Gastrocnemius medialis (tissue), 4 donors: ENCODE results near the gene RAB3IL1. TPM values are rescaled to one million over a fixed set of nuclear protein-coding genes. Genes with fewer than 3 reads are reported as not detected.
"Not testable (repeated sequence)": the region's sequence is repeated elsewhere in the genome, so short reads cannot be mapped to it uniquely, and the experiment has no call there.

Source experiments
- ATAC-seq, 2 donors: fragments of 150-250 bp; one replicate each; pipeline ENCODE4 v1.9.1; 2016
- DNase-seq, 2 donors: peaks; one replicate each; pipeline ENCODE4 v3.0.0-alpha.2; 2019
- H3K27ac ChIP-seq, 4 donors: fragments of 200-600 bp; sonication (generic); 1 replicate in 1 of 4; 2 replicates in 3 of 4; pipeline ENCODE4 v1.5.1; 2016 to 2018; ENCODE audit warnings: mild to moderate bottlenecking in 2 of 4, moderate library complexity in 1 of 4
- H3K27me3 ChIP-seq, 3 donors: fragments of 200-600 bp; sonication (generic) in 2 of 3; 1 replicate in 1 of 3; 2 replicates in 2 of 3; pipeline versions ENCODE4 v1.5.1 to v1.6.0; 2016 to 2019; ENCODE audit warnings: mild to moderate bottlenecking in 1 of 3, moderate library complexity in 1 of 3
- H3K36me3 ChIP-seq, 2 donors: fragments of 200-600 bp; sonication (generic) in 1 of 2; one replicate each; pipeline ENCODE4 v1.5.1; 2017 to 2018
- H3K4me1 ChIP-seq, 2 donors: fragments of 200-600 bp; sonication (generic) in 1 of 2; one replicate each; pipeline ENCODE4 v1.5.1; 2016 to 2017; ENCODE audit warnings: mild to moderate bottlenecking in 2 of 2
- H3K4me3 ChIP-seq, 4 donors: fragments of 200-600 bp; sonication (generic) in 3 of 4; 1 replicate in 1 of 4; 2 replicates in 3 of 4; pipeline ENCODE4 v1.5.1; 2016 to 2019; ENCODE audit warnings: mild to moderate bottlenecking in 2 of 4
- H3K9me3 ChIP-seq, 3 donors: fragments of 200-600 bp; sonication (generic) in 2 of 3; 1 replicate in 1 of 3; 2 replicates in 2 of 3; pipeline ENCODE4 v1.5.1; 2016 to 2019
- CTCF ChIP-seq, 5 experiments: fragments of 450-650 bp in 3 of 5; fragments of 200-600 bp in 2 of 5; sonication (generic) in 2 of 5; IDR thresholded peaks in 4 of 5; conservative IDR thresholded peaks in 1 of 5; 1 replicate in 4 of 5; 2 replicates in 1 of 5; pipeline ENCODE4 v1.5.1; 2016 to 2019; ENCODE audit warnings: antibody characterized with exemption in 5 of 5, mild to moderate bottlenecking in 3 of 5, moderate library complexity in 3 of 5
- POLR2A ChIP-seq, 2 donors: fragments of 450-650 bp; IDR thresholded peaks; one replicate each; pipeline ENCODE4 v1.6.1; 2017; ENCODE audit warnings: antibody characterized with exemption in 2 of 2, mild to moderate bottlenecking in 2 of 2, moderate library complexity in 2 of 2
- in situ Hi-C, 4 donors: fragments of 200-750 bp; cut with MboI; loops; one replicate each; pipeline versions ENCODE4 v1.15.0 to v1.8.0; 2017; ENCODE audit warnings: low sequenced_read_pairs in 4 of 4
- intact Hi-C: fragments of 100-400 bp; cut with DNase I; formaldehyde crosslinking; loops from one replicate; pipeline ENCODE4 v1.15.1; 2023; ENCODE audit warnings: low total_unique reads
- total RNA-seq, 4 donors: library from RNA; depleted of rRNA; stranded (reverse); fragments of >200 nt; gene quantifications; one replicate each; pipeline versions ENCODE4 v1.1.0 to v1.2.3, GENCODE V29; 2016

RAB3IL1 gene
- total RNA-seq, 4 donors from 2014 or later = 3.9 to 5.4 (median 4.9) TPM

GRCh38 chr11:61883947-61884346 lies 33.4 kb downstream of the RAB3IL1 start:
- no peak for DNase-seq
- Histone ChIP-seq H3K27ac (peak overlapping the region in 2 of 4 donors; percentile 18 to 36), H3K4me1 (peaks cover 14 to 16% of the 10 kb centered on the region in 2 donors), H3K4me3 (no peak overlapping the region), H3K27me3 (no peaks in the 10 kb centered on the region), H3K9me3 (no peaks in the 10 kb centered on the region), H3K36me3 (peaks cover 0 to 9% of the 10 kb centered on the region in 2 donors)
- TF ChIP-seq POLR2A (IDR thresholded peaks at IDR 0.05) (no peak), CTCF (IDR thresholded peaks at IDR 0.05 in 4 of 5, conservative IDR thresholded peaks at IDR 0.05 in 1 of 5) (no peak)
- intact Hi-C loops = no loop called here
- ATAC-seq = no peak
- in situ Hi-C loops = loop anchor here in 1 of 4 donors (10.0 kb wide), 1 partner anchor 71 kb away; the partner anchor contains the start of gene BEST1

GRCh38 chr11:61883327-61883726 lies 34.0 kb downstream of the RAB3IL1 start:
- ATAC-seq (no peak), DNase-seq (no peak)
- in situ Hi-C loops (loop anchor here in 1 of 4 donors (10.0 kb wide), 1 partner anchor 71 kb away; the partner anchor contains the start of gene BEST1), intact Hi-C loops (no loop called here)
- H3K9me3 ChIP-seq = no peaks in the 10 kb centered on the region
- peaks cover 9 to 12% of the 10 kb centered on the region in 2 donors for H3K4me1 ChIP-seq
- TF ChIP-seq CTCF (IDR thresholded peaks at IDR 0.05 in 4 of 5, conservative IDR thresholded peaks at IDR 0.05 in 1 of 5) = no peak
- no peak overlapping the region for H3K4me3 ChIP-seq
- H3K27ac ChIP-seq = peak overlapping the region in 2 of 4 donors; percentile 18 to 36
- peaks cover 0 to 15% of the 10 kb centered on the region in 2 donors for H3K36me3 ChIP-seq
- H3K27me3 ChIP-seq = no peaks in the 10 kb centered on the region

- Histone ChIP-seq H3K27me3 (no peaks in the 10 kb centered on the region), H3K4me3 (no peak overlapping the region), H3K4me1 (peaks cover 7 to 9% of the 10 kb centered on the region in 2 donors), H3K36me3 (peaks cover 0 to 19% of the 10 kb centered on the region in 2 donors), H3K9me3 (no peaks in the 10 kb centered on the region), H3K27ac (peak overlapping the region in 1 of 4 donors; percentile 36)
- no peak for TF ChIP-seq CTCF (IDR thresholded peaks at IDR 0.05 in 4 of 5, conservative IDR thresholded peaks at IDR 0.05 in 1 of 5)
- TF ChIP-seq POLR2A (IDR thresholded peaks at IDR 0.05) = no peak
- ATAC-seq (no peak), DNase-seq (no peak)
- intact Hi-C loops = no loop called here
- in situ Hi-C loops = loop anchor here in 1 of 4 donors (10.0 kb wide), 1 partner anchor 72 kb away; the partner anchor contains the start of gene BEST1
Observed at GRCh38 chr11:61882879-61883278, 34.5 kb downstream of the RAB3IL1 start.

- H3K27me3 ChIP-seq, DNase-seq, H3K4me3 ChIP-seq, intact Hi-C loops, ATAC-seq, H3K9me3 ChIP-seq, H3K4me1 ChIP-seq: not testable (repeated sequence)
- in situ Hi-C loops = loop anchor here in 1 of 4 donors (10.0 kb wide), 1 partner anchor 73 kb away; the partner anchor contains the start of gene BEST1
- peak overlapping the region in 2 of 4 donors; percentile 62 to 65 for H3K27ac ChIP-seq
- peaks cover 0 to 26% of the 10 kb centered on the region in 2 donors for H3K36me3 ChIP-seq
Observed at GRCh38 chr11:61882267-61882666, 35.1 kb downstream of the RAB3IL1 start.

GRCh38 chr11:61881397-61881796 lies 36.0 kb downstream of the RAB3IL1 start:
- intact Hi-C loops (no loop called here), in situ Hi-C loops (loop anchor here in 1 of 4 donors (10.0 kb wide), 1 partner anchor 73 kb away; the partner anchor contains the start of gene BEST1)
- Histone ChIP-seq H3K9me3 (no peaks in the 10 kb centered on the region), H3K36me3 (peaks cover 0 to 30% of the 10 kb centered on the region in 2 donors), H3K27ac (peak overlapping the region; percentile 55 to 65 (median 63)), H3K4me3 (no peak overlapping the region), H3K4me1 (no peaks in the 10 kb centered on the region), H3K27me3 (no peaks in the 10 kb centered on the region)
- ATAC-seq (peak; percentile 65 to 67), DNase-seq (no peak)
- TF ChIP-seq POLR2A (IDR thresholded peaks at IDR 0.05) (no peak), CTCF (IDR thresholded peaks at IDR 0.05 in 4 of 5, conservative IDR thresholded peaks at IDR 0.05 in 1 of 5) (no peak)
